Lung (tissue), 12 donors: ENCODE data around the gene EID2. TPM values are rescaled to one million over a fixed set of nuclear protein-coding genes. Genes with fewer than 3 reads are reported as not detected.

Experiments used
- ATAC-seq: fragments of 200-7000 bp; cut with Tn5 transposase; one replicate; pipeline ENCODE4 v1.9.1; 2020; ENCODE audit warnings: moderate number of reproducible peaks; ENCODE audit not compliant: insufficient read depth, low FRiP score
- DNase-seq, 3 donors: peaks; one replicate each; pipeline ENCODE4 v3.0.0-alpha.2; 2013 to 2017
- H3K27ac ChIP-seq, 2 donors: one replicate each; pipeline ENCODE4 v1.5.1; 2013; ENCODE audit warnings: mild to moderate bottlenecking in 2 of 2, moderate library complexity in 2 of 2, control low read depth in 1 of 2, inconsistent platforms in 1 of 2, low read depth in 1 of 2, low read length in 1 of 2
- H3K27me3 ChIP-seq, 3 donors: one replicate each; pipeline ENCODE4 v1.5.1; 2013; ENCODE audit warnings: low read length in 2 of 3; ENCODE audit not compliant: control insufficient read depth in 3 of 3, insufficient read depth in 3 of 3
- H3K36me3 ChIP-seq, 4 donors: one replicate each; pipeline ENCODE4 v1.5.1; 2013; ENCODE audit warnings: low read length in 4 of 4, mild to moderate bottlenecking in 1 of 4, moderate library complexity in 1 of 4; ENCODE audit not compliant: control insufficient read depth in 4 of 4, insufficient read depth in 4 of 4
- H3K4me1 ChIP-seq, 5 donors: one replicate each; pipeline ENCODE4 v1.5.1; 2013; ENCODE audit warnings: low read length in 5 of 5, mild to moderate bottlenecking in 2 of 5, moderate library complexity in 1 of 5; ENCODE audit not compliant: control insufficient read depth in 5 of 5, insufficient read depth in 5 of 5
- H3K4me3 ChIP-seq: one replicate; pipeline ENCODE4 v1.5.1; 2013; ENCODE audit warnings: mild to moderate bottlenecking, control low read depth, moderate library complexity
- H3K9ac ChIP-seq, 2 donors: one replicate each; pipeline ENCODE4 v1.5.1; 2013; ENCODE audit warnings: low read length in 2 of 2, control low read depth in 1 of 2; ENCODE audit not compliant: insufficient read depth in 1 of 2
- H3K9me3 ChIP-seq, 4 donors: one replicate each; pipeline ENCODE4 v1.5.1; 2013; ENCODE audit warnings: low read length in 3 of 4, mild to moderate bottlenecking in 1 of 4, moderate library complexity in 1 of 4; ENCODE audit not compliant: control insufficient read depth in 4 of 4, insufficient read depth in 3 of 4
- WGBS, 2 donors: extraction: QIAGEN DNeasy Blood & Tissue Kit; methylation state at CpG; one replicate each; pipeline ENCODE4 v1.1.7; 2013; 5-methylcytosine and 5-hydroxymethylcytosine counted together
- polyA plus RNA-seq, 2 donors: library from polyadenylated mRNA; stranded (reverse); fragments of 200-250 nt; gene quantifications; one replicate each; pipeline ENCODE4 v1.2.1, GENCODE V29; 2013
- total RNA-seq, 2 donors: library from RNA; depleted of rRNA in 1 of 2; stranded (reverse); fragments of >200 nt in 1 of 2; gene quantifications; one replicate each; pipeline ENCODE4 v1.2.1, GENCODE V29; 2014 to 2021
- TF ChIP-seq, protein P1 (sequence below): IDR thresholded peaks from 2 replicates; pipeline ENCODE4 v1.5.1; 2012; ENCODE audit warnings: mild to moderate bottlenecking; ENCODE audit errors: control extremely low read depth, extremely low read depth
- donor health status: control.
- donor health status: control.
- donor health status: Bipolar disorder and iron deficiency.
- donor health status: healthy.
- donor health status: DM: yes; HTN: yes; CAD: no.

EID2 gene
- total and polyA plus RNA-seq, 4 donors = 10.4 to 20.2 (median 12.4) TPM

DNA sequence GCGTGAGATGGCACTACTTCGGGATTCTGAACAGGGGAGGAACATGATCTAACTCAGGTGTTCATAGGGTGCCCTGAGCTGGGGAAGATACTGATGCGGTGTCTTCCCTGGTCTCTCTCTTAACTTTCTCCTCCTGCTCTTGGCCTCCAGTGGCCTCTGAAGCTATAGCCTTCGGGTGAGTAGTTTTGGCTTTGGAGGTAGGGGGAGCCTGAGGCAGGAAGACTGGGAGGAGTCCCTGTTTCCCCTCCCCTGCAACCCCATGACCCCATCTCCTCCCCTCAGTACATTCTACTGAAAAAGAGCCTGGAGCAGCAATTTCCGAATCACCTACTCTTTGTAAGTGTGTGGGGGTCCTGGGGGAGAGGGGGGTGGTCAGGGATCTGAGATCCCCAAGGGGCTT is 21.5 kb downstream of the EID2 start:
- DNase-seq (no peak), ATAC-seq (no peak)
- Histone ChIP-seq H3K27me3 (peaks cover 0 to 38% (median 26%) of the 10 kb centered on the region in 3 donors), H3K9ac (no peak overlapping the region), H3K36me3 (no peaks in the 10 kb centered on the region), H3K4me3 (no peak overlapping the region), H3K27ac (no peak overlapping the region), H3K4me1 (peaks cover 0 to 8% (median 0%) of the 10 kb centered on the region in 5 donors), H3K9me3 (no peaks in the 10 kb centered on the region)
- TF ChIP-seq, protein P1, sequence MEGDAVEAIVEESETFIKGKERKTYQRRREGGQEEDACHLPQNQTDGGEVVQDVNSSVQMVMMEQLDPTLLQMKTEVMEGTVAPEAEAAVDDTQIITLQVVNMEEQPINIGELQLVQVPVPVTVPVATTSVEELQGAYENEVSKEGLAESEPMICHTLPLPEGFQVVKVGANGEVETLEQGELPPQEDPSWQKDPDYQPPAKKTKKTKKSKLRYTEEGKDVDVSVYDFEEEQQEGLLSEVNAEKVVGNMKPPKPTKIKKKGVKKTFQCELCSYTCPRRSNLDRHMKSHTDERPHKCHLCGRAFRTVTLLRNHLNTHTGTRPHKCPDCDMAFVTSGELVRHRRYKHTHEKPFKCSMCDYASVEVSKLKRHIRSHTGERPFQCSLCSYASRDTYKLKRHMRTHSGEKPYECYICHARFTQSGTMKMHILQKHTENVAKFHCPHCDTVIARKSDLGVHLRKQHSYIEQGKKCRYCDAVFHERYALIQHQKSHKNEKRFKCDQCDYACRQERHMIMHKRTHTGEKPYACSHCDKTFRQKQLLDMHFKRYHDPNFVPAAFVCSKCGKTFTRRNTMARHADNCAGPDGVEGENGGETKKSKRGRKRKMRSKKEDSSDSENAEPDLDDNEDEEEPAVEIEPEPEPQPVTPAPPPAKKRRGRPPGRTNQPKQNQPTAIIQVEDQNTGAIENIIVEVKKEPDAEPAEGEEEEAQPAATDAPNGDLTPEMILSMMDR = no peak
- 69 to 74% methylated on average over 5 of the region's 5 CpGs for WGBS, 2 donors

DNA sequence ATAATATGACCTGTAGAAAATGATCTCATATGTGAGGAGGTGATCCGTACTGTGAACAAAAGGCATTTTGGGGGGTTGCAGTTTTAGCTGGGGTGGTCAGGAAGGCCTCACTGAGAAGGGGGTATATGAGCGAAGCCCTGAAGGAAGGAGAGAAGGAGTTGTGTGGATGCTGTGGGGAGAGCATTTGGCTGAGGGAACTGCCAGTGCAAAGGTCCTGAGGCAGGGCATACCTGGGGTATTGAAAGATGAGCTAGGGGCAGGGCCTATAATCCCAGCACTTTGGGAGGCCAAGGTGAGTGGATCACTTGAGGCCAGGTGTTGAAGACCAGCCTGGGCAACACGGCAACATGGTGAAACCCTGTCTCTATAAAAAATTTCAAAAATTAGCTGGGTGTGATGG is 22.5 kb downstream of the EID2 start:
- peaks cover 0 to 8% (median 0%) of the 10 kb centered on the region in 5 donors for H3K4me1 ChIP-seq
- WGBS, 2 donors = 60 to 76% methylated on average over 3 of the region's 3 CpGs
- ATAC-seq = no peak
- H3K4me3 ChIP-seq = no peak overlapping the region
- DNase-seq = no peak
- H3K27me3 ChIP-seq = peaks cover 0 to 38% (median 26%) of the 10 kb centered on the region in 3 donors
- H3K36me3 ChIP-seq = no peaks in the 10 kb centered on the region
- TF ChIP-seq, protein P1 = no peak
- H3K27ac ChIP-seq = no peak overlapping the region
- no peak overlapping the region for H3K9ac ChIP-seq
- no peaks in the 10 kb centered on the region for H3K9me3 ChIP-seq

DNA sequence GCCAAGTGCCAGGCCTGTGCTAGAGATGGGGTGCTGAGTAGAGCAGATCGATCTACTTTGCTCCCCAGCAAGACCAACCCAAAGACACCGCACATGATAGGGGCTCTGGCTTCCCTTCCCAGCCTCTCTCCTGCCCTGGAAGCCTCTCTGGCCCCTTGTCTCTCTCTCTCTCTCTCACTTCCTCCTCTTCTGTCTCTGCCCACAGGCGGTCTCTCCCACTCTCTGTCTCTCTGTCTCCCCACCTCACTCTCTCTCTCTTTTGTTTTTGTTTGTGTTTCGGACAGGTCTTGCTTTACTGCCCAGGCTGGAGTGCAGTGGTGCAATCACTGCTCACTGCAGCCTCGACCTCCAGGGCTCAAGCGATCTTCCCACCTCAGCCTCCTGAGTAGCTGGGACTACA is 23.7 kb downstream of the EID2 start:
- 43 to 45% methylated on average over 6 of the region's 6 CpGs for WGBS, 2 donors
- Histone ChIP-seq H3K9me3 (no peaks in the 10 kb centered on the region), H3K9ac (no peak overlapping the region), H3K27ac (no peak overlapping the region), H3K27me3 (peaks cover 0 to 38% (median 26%) of the 10 kb centered on the region in 3 donors), H3K4me1 (peaks cover 0 to 8% (median 0%) of the 10 kb centered on the region in 5 donors), H3K4me3 (no peak overlapping the region), H3K36me3 (no peaks in the 10 kb centered on the region)
- ATAC-seq (no peak), DNase-seq (no peak)
- TF ChIP-seq, protein P1 = no peak

DNA sequence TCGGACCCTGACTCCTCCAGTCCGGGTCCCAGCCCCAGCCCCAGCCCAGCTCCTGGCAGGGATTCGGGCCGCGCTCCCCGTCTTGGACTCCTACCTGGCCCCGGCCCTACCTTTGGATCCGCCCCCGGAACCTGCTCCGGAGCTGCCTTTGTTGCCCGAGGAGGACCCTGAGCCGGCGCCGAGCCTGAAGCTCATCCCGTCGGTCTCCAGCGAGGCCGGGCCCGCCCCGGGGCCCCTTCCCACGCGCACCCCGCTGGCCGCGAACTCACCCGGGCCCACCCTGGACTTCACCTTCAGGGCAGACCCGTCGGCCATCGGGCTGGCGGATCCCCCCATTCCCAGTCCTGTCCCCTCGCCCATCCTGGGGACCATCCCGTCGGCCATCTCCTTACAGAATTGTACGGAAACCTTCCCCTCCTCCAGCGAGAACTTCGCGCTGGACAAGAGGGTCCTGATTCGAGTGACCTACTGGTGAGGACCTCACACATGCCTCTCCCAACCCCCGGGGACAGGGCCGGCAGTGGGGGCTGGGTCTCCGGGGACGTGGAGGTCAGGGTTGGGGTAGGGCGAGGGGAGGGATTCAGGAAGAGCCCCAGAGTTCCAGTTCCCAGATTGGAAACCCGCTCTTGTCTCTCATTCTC is 24.3 kb downstream of the EID2 start:
- TF ChIP-seq, protein P1 = no peak
- Histone ChIP-seq H3K27me3 (peaks cover 0 to 38% (median 26%) of the 10 kb centered on the region in 3 donors), H3K9ac (no peak overlapping the region), H3K4me3 (no peak overlapping the region), H3K36me3 (no peaks in the 10 kb centered on the region), H3K4me1 (peaks cover 0 to 8% (median 0%) of the 10 kb centered on the region in 5 donors), H3K9me3 (no peaks in the 10 kb centered on the region), H3K27ac (no peak overlapping the region)
- ATAC-seq = no peak
- no peak for DNase-seq
- 3 to 4% methylated on average over 44 of the region's 44 CpGs for WGBS, 2 donors
